ENCODE results near the gene SRRM5.
"Not testable (repeated sequence)": the region's sequence is repeated elsewhere in the genome, so short reads cannot be mapped to it uniquely, and the experiment has no call there.

SRRM5 gene

DNA sequence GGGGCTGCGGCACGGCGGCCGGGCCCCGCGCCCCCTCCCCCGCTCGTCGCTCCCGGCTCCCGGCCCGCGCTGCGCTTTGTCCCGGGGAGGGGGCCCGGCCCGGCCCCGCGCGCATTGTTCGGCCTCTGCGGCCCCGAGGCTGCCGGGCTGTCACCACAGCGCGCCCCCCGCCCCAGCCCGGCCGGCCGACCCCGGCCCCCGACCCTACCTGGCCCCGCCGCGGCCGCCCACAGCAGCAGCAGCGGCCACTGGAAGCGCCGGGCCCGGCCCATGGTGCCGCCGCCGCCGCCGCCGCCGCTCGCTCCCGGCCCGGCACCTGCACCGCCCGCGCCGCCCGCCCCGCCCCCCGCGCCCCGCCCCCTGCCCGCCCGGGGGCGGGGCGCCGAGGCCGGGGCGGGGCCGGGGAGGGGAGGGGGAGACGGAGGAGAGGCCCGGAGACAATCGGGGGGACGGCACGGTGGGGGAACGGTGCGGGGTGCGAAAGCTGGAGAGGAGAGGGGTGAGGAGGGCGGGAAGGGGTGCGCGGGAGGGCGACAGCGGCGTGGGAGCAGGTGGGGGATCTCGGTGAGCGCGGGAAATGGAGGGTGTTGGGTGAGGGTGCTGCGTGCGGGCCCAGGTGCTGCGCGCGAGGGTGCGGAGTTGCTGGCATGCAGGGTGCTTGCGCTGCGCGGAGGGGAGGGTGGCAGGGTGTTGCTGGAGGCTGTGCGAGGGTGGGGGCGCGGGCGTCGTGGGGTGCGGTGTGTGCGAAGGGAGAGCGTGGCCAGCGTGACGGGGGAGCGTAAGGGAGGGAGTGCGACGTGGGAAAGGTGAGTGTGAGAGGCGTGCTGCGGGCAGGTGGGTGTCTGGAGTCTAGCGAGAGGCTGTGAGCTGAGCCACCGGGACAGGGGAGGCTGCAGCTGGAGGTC is 27.9 kb downstream of the SRRM5 start, which contains the start of gene CADM4:
CADM4 (minus strand) TSS at position 332 of the 905 bp plus-strand sequence; CDS start at position 272, 60 bp downstream.
- peak; percentile 42 for DNase-seq

DNA sequence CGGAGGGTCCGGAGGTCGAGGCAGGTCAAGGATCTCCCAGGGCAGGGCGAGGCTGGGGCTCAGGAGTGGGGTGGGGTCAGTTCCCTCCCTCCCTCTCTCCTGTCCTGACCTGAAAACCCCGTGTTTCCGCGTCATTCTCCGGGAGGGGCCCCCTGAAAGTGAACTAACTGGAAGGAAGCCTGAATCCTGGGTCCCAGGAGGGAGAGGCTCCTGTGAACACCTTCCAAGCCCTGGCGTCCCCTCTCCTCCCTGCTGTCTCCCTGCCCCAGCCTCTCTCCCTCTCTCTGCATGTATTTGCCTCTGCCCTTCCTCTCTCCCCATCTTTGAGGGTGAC is 28.5 kb downstream of the SRRM5 start:
- no peak for DNase-seq

DNA sequence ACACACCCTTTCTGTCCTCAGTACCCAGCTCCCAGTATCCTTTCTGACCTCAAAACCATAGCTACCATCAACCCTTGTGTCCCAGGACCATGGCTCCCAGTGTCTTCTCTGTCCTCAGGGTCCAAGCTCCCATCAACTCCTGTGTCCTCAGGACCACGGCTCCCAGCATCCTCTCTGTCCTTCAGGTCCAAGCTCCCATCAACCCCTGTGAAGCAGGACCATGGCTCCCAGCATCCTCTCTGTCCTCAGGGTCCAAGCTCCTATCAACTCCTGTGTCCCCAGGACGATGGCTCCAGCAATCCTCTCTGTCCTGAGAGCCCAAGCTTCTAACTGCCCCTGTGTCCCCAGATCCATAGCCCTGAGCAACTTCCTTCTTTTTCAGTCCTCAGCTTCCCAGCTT is 29.4 kb downstream of the SRRM5 start:
- no peak for DNase-seq

DNA sequence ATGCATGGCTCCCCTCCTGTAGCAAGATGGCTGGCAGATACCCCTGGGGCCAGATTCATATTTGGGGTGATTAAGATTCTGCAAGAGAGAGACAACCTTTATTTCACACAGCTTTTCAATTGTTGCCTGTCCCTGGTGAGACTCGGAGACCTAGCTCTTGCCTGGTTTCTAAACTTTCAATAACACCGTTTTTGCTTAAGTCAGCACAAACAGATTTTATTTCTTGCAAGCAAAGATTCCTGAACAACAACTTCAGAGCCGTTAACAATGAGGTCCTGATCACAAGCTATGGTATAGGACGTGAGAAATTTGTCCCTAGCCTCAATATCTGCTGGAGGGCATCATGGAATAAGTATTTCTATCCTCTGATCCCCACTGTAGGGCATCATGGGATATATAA is 30.6 kb downstream of the SRRM5 start:
- DNase-seq = no peak

DNA sequence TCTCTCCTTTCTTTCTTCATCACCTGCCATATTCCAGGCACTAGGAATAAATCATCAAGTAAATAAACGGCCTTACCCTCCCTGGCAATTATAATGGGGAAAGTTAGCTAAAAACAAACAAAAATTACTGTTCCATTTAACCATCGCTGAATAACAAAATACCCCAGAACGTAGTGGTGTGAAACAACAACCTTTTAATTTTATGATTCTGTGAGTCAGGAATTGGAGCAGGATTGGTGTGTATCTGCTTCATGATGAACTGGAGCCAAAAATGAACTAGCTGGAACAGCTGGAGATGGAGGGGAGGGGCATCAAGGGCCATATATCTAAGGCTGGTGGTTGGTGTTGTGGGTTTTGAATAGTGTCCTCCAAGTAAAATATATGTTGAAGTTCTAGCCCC is 31.4 kb downstream of the SRRM5 start:
- DNase-seq = no peak

DNA sequence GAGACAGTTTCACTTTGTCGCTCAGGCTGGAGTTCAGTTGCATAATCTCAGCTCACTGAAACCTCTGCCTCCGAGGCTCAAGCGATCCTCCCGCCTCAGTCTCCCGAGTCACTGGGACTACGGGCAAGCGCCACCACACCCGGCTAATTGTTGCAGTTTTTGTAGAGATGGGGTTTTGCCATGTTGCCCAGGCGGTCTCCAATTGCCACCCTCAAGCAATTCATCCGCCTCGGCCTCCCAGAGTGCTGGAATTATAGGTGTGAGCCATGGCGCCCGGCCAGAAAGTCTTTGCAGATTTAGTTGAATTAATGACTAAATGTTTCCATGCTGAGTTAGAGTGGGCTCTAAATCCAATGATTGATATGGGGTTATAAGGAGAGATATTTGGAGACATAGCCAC is 32.3 kb downstream of the SRRM5 start:
- no peak for DNase-seq

DNA sequence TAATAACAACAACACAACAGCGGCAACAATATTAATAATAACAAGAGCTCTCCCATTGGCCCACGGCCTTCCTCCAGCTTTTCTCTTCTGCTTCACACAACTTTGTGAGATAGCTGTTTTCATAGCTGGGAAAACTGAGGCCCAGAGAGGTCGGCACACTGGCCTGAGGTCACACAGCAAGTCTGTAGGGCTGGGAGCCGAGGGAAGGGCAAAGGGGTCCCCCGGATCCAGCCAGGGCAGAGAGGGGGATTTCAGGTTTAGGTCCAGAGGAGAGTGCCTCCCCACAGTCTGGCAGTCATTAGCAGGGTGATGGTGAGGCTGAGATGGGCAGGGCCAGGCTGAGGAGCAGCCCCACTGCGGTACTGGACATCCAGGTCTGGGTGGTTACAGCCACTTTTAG is 36.7 kb downstream of the SRRM5 start:
- no peak for DNase-seq

DNA sequence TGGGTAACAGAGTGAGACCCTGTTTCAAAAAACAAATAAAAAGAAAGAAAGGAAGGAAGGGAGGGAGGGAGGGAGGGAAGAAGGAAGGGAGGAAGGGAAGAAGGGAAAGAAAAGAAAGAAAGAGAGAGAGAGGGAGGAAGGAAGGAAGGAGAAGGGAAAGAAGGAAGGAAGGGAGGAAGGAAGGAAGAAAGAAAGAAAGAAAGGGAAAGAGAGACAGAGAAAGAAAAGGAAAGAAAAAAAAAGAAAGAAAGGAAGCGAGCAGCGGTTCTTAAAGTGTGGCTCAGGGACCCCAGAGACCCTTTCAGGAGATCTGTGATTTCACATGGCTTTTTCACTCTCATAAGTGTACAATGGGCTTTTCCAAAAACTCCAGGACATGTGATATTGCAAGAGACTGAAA is 37.6 kb downstream of the SRRM5 start:
- no peak for DNase-seq

DNA sequence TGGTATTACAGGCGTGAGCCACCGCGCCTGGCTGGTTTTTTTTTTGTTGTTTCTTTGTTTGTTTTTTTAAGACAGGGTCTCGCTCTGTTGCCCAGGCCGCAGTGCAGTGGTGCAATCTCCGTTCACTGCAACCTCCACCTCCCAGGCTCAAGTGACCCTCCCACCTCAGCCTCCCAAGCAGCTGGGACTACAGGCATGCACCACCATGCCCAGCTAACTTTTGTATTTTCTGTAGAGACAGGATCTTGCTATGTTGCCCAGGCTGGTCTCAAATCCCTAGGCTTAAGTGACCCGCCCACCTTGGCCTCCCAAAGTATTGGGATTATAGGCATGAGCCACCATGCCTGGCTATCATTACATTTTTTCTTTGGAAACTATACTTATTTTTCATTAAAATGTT is 38.4 kb downstream of the SRRM5 start:
- DNase-seq = not testable (repeated sequence)

DNA sequence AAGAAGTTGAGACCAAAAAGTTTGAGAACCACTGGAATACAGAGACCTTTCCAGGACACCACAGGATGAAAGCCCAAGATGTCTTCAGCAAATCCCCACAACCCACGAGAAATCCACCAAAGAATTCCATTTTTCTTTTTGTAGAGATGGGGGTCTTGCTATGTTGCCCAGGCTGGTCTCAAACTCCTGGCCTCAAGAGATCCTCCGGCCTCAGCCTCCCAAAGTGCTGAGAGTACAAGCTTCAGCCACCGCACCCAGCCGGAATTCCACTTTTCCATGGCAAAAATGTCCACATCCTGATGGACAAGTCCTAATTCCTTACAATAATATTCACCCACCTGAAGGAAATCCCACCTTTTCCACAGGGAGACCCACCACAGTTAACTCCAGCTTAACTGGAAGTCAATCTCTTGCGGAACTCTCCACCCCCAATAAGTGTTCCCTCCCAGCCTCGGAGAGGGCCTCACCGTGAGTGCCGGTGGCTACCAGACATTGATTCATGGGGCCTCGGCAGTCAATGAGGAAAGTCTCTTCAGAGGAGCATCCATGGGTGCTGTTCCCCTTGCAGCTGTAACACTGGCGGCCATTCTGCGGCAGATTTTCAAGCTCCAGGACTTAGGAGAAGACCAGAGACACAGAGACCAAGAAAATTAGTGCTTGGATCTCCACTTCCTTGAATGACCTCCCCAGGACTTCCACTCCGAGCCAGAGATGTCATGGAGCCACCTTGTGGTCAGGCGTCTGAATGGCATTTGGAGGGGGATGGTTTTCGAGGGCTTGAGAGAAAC is 40.1 kb downstream of the SRRM5 start:
- DNase-seq = peak; percentile 81

DNA sequence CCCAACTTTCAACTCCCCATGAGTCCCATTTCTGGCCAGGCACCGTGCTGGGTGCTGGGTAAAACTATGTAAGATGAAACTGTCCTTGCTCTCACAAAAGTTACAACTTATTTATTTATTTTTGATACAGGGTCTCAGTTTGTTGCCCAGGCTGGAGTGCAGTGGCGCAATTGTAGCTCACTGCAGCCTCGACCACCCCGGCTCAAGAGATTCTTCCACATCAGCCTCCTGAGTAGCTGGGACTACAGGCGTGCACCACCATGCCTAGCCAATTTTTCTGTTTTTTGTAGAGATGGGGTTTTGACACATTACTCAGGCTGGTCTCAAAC is 40.6 kb downstream of the SRRM5 start:
- no peak for DNase-seq

DNA sequence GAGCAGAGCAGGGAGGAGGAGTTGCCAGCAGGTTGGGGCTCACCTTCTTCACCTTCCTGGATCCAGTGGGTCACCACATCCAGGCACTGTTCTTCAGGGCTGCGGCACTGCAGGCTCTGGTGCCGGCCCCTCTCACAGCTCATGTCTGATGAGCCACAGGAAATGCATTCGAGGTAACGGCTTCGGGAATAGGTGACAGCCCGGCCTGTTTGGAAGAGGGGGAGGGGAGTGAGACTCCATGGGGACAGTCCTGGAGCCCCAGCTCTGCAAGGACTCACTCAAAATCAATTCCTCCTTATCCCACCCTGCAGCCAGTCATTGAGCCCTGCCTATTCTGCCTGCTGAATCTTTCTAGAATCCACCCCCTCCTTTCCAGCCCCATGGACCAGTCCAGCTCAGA is 44.5 kb downstream of the SRRM5 start:
- no peak for DNase-seq

DNA sequence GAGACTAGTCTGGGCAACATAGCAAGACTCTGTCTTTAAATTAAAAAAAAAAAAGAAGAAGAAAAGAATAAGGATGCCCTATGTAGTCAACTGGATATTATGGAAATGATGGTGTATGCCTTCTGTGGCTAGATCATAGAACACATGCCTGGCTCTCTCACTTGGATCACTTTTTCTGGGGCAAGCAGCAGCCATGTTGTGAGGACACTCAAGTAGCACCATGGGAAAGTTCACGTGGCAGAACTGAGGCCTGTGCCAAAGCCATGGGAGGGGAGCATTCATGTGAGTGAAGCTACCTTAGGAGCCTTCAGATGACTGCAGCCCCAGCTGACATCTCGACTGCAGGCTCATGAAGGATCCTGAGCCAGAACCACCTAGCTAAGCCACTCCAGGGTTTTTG is 46.1 kb downstream of the SRRM5 start:
- no peak for DNase-seq

DNA sequence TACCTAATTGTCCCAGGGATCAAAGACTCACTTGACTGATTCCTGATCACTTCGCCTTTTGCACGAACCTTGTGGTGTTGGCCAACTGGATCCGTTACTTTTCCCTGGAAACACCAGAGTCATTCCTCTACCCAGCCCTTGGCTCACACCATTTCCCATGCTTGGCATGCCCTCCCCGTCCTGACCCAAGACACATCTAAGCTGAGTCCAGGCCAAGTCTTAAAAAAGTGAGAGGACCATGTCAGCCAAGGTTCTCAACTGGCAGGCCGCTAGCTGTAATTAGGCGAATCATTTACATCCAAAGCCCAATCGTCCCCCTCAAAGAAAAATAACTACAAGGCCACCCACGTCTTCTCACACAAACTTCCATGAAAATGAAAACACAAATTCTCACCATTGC is 46.6 kb downstream of the SRRM5 start:
- DNase-seq = no peak

DNA sequence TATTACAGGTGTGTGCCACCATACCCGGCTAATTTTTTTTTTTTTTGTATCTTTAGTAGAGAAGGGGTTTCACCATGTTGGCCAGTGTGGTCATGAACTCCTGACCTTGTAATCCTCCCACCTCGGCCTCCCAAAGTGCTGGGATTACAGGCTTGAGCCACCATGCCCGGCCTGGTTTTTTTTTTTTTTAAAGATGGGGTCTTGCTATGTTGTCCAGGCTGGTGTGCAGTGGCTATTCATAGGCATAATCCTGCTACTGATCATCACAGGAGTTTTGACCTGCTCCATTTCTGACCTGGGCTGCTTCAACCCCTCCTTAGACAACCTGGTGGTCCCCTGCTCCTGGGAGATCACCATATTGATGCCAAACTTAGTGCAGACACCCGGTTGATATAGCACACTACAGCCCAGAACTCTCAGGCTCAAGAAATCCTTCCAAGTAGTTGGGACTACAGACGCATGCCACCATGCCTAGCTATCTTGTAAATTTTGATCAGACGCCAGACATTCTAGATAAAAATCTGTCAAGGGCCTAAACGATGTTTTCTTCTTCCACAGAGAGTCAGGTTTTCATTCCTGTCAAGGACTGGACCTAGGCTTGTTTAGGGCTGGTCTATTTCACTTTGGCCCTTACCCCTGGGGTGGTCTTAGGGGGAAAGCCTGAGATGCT is 48.5 kb downstream of the SRRM5 start:
- no peak for DNase-seq

DNA sequence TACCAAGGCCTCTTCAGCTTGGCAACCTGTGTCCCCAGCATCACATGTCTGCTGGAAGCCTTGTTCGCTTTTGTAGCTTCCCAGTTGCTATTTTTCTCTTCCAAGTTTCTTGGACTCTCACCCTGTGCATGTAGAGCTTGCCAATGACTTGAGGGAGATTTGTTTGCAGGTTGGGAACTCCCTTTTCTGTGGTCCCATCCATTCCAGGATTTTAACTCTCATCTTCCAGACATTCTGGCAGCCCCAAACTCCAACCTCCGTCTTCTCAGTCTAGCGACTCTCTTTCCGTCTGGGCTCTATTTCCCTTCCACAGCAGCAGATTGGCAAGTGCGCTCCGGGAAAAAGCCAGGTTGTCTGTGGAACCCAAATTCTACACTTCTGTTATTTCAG is 49.1 kb downstream of the SRRM5 start:
- peak; percentile 24 for DNase-seq

DNA sequence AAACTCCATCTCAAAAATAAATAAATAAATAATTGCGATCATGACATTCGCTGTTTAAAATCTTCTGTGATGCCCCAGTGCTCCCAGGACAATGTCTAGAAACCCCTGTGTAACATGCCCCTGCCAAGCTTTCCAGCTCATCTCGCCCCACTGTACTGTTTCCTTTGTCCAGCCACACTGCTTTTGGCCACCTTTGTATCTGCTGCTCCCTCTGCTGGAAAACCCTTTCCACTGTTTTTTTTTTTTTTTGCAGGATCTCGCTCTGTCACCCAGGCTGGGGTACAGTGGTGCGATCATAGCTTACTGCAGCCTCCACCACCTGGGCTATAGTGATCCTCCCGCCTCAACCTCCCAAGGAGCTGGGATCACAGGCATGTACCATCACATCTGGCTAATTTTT is 50.6 kb downstream of the SRRM5 start:
- DNase-seq = peak; percentile 10

DNA sequence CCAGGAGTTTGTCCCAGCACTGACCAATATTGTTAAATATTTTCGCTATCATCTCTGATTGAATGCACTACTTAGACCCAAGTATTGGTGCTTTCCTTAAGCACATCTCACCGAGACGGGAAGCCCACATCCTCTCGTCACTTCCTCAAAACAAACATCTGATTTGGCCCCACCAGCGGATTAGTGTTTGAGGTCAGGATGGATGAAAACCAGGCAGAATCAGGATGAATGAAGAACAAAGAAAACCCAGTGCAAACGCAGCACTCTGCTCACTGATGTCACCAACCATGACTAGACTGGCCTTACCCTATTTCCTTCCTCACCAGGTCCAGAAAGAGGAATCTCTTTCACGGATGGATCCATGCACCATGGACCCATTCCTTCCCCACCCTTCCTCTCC is 52.1 kb downstream of the SRRM5 start:
- no peak for DNase-seq

Data from midbrain (tissue), 1 donor.